SH-SY5Y (cell line): ENCODE results near the gene RNF214.

ENCODE experiments used
- GATA2 ChIP-seq: IDR thresholded peaks from 2 replicates; pipeline ENCODE4 v1.6.1; 2011; ENCODE audit warnings: mild to moderate bottlenecking, low read depth, low read length
- GATA3 ChIP-seq: IDR thresholded peaks from 2 replicates; pipeline ENCODE4 v1.6.1; 2011; ENCODE audit warnings: low read depth, mild to moderate bottlenecking, low read length, moderate library complexity

DNA sequence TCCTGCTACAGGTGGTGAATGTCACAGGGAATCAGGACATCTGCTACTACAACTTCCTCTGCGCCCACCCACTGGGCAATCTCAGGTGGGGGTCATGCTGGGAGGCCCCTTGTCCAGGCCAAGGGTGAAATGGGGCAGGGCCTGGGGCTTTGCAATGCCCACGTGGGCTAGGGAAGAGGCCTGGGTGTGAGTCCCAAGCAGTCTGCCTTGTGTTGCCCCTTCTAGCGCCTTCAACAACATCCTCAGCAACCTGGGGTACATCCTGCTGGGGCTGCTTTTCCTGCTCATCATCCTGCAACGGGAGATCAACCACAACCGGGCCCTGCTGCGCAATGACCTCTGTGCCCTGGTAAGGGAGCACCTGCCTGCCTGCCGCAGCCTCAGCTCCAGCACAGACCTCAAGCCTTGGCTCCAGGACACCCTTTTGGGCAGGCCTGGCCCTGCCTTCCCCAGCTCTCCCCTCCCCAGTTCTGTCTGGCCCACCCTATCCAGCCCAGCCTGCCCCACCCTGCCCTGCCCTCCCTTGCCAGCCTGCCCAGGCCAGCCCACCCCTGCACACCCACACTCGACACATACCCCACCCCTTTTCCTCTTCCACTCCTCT, 42.4 kb upstream of the RNF214 start:
- no peak for TF ChIP-seq GATA3
- no peak for TF ChIP-seq GATA2
